IMR-90 (cell line): ENCODE data around the gene PAM.

Experiments
- POLR2A ChIP-seq: IDR thresholded peaks from 2 replicates; pipeline ENCODE4 v1.6.1; 2012; ENCODE audit warnings: mild to moderate bottlenecking, low read depth, low read length
- TF ChIP-seq, protein P1 (sequence below): conservative IDR thresholded peaks from 2 replicates; pipeline ENCODE4 v1.5.1; 2012; ENCODE audit warnings: mild to moderate bottlenecking, low read depth, low read length, improper control_type of control experiment

GRCh38 chr5:102815084-102815483 lies 60.0 kb downstream of the PAM start:
- TF ChIP-seq, protein P1, sequence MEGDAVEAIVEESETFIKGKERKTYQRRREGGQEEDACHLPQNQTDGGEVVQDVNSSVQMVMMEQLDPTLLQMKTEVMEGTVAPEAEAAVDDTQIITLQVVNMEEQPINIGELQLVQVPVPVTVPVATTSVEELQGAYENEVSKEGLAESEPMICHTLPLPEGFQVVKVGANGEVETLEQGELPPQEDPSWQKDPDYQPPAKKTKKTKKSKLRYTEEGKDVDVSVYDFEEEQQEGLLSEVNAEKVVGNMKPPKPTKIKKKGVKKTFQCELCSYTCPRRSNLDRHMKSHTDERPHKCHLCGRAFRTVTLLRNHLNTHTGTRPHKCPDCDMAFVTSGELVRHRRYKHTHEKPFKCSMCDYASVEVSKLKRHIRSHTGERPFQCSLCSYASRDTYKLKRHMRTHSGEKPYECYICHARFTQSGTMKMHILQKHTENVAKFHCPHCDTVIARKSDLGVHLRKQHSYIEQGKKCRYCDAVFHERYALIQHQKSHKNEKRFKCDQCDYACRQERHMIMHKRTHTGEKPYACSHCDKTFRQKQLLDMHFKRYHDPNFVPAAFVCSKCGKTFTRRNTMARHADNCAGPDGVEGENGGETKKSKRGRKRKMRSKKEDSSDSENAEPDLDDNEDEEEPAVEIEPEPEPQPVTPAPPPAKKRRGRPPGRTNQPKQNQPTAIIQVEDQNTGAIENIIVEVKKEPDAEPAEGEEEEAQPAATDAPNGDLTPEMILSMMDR, result no peak
- TF ChIP-seq POLR2A, result no peak
